GM21423 (cell line): Measurements from ENCODE around the gene ADM2.
"Not testable (repeated sequence)": the region's sequence is repeated elsewhere in the genome, so short reads cannot be mapped to it uniquely, and the experiment has no call there.

Source experiments
- ATAC-seq: cut with Tn5 transposase; IDR thresholded peaks from one replicate; pipeline ENCODE4 v1.9.1; 2021; ENCODE audit warnings: mild to moderate bottlenecking, moderate library complexity; ENCODE audit not compliant: unreplicated experiment

Gene ADM2

DNA sequence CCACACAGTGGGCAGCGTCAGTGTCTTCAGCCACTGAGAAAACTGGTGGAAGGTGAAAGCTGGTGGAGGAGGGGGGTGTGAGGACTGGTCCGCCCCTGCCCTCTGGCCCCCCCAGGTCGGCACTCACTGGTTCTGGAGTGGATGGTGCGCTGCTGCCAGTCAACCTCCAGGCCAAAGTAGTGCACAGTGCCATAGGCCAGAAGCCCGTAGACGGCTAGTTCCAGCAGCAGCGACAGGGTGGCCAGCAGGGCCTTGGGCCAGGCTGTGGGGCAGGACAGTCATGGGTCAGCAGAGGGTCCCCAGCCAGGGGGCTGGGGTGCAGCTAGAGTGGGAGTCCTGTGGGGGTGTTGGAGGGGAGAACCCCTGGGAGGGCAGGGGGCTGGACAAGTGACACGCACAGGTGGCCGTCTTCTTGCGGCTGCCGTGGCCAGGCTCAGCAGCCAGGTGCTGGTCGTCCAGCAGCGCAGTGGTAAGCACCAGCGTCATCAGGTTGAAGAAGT is 24.0 kb downstream of the ADM2 start:
- ATAC-seq = no peak

- ATAC-seq = no peak
These were observed 24.6 kb downstream of the ADM2 start for GRCh38 chr22:50505776-50506610.

GRCh38 chr22:50506611-50507420 is 25.5 kb downstream of the ADM2 start:
- ATAC-seq = no peak

DNA sequence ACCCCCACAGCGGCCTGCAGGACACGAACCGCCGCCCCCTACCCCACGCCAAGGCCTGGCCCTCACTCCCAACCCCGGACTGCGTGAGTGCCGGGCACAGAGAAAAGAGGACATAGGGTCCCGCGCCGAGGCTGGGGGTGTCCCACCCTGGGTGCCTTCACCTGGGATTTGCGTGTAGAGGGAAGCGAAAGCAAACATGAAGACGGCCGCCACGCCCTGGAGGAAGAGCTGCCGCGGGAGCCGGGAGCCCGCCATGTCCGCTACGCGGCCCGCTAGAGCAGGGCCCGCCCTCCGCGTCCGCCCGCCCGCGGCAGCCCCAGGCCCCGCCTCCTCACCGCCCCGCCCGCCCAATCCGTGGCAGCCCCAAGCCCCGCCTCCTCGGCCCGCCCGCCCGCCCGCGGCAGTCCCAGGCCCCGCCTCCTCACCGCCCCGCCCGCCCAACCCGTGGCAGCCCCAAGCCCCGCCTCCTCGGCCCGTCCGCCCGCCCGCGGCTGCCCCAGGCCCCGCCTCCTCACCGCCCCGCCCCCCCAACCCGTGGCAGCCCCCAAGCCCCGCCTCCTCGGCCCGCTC is 26.2 kb downstream of the ADM2 start, which contains the start of gene LMF2:
Gene LMF2 (minus strand): TSS at position 282 of the 570 bp plus-strand sequence. CDS start 27 bp downstream, at position 255.
- peak; percentile 60 for ATAC-seq

GRCh38 chr22:50507991-50508884 is 26.9 kb downstream of the ADM2 start, which contains the start of gene NCAPH2:
TSS of gene NCAPH2 (plus strand) at chr22:50508224. CDS start at chr22:50508338, 114 bp downstream.
- ATAC-seq = peak; percentile 63

- ATAC-seq = no peak
These were observed 27.6 kb downstream of the ADM2 start for GRCh38 chr22:50508897-50509296.

- ATAC-seq = no peak
These were observed 31.8 kb downstream of the ADM2 start for GRCh38 chr22:50513175-50513574.

GRCh38 chr22:50516068-50516467 is 34.7 kb downstream of the ADM2 start:
- no peak for ATAC-seq

GRCh38 chr22:50516891-50517290 is 35.5 kb downstream of the ADM2 start:
- no peak for ATAC-seq

GRCh38 chr22:50517495-50518260 is 36.3 kb downstream of the ADM2 start:
- ATAC-seq = no peak

DNA sequence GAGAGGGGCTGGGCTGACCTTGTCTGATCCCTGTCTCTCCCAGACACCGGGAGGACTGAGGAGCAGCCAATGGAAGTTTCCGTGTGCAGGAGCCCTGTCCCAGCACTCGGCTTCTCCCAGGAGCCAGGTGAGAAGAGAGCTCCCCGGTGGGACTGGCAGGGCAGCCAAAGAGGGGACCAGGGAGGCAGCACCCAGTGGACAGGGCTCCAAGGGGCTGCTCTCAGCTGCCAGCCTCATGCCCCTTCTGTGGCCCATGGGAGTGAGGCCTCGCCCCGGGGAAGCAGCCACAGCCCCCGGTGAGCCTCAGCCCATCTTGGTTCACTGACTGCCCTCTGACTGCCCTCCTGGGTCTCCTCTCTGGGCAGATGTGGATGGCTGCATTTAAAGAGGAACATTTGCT is 37.3 kb downstream of the ADM2 start:
- ATAC-seq = no peak

- ATAC-seq = no peak
These were observed 37.8 kb downstream of the ADM2 start for GRCh38 chr22:50519151-50519550.

DNA sequence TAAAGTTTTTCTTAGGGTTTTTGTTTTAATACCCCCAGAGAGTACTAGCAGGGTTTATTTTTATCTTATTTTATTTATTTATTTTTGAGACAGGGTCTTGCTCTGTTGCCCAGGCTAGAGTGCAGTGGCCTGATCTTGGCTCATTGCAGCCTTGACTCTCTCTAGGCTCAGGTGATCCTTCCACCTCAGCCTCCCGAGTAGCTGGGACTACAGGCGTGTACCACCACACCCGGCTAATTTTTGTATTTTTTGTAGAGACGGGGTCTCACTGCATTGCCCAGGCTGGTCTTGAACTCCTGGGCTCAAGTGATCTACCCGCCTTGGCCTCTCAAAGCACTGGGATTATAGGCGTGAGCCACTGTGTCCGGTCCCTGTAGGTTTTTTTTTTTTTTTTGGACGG is 38.8 kb downstream of the ADM2 start:
- not testable (repeated sequence) for ATAC-seq

- no peak for ATAC-seq
These were observed 39.6 kb downstream of the ADM2 start for GRCh38 chr22:50520826-50521453.

DNA sequence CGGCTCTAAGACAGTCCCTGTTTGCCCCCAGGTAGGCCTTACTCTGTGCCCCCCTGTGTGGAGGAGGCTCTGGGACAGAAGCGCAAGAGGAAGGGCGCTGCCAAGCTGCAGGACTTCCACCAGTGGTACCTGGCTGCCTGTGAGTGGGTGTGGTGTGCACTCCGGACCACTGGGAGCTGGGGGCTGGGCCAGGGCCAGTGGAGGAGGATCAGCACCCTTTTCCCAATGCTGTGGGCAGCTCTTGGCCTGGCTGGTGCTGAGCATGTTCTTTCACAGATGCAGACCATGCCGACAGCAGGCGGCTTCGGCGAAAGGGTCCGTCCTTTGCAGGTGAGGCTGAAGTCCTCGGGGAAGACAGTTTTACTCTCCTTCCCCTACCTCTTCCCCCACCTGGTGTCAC is 40.4 kb downstream of the ADM2 start:
- ATAC-seq = no peak

GRCh38 chr22:50522208-50522805 is 41.0 kb downstream of the ADM2 start:
- ATAC-seq = no peak

- no peak for ATAC-seq
These were observed 41.6 kb downstream of the ADM2 start for GRCh38 chr22:50522806-50523438.

DNA sequence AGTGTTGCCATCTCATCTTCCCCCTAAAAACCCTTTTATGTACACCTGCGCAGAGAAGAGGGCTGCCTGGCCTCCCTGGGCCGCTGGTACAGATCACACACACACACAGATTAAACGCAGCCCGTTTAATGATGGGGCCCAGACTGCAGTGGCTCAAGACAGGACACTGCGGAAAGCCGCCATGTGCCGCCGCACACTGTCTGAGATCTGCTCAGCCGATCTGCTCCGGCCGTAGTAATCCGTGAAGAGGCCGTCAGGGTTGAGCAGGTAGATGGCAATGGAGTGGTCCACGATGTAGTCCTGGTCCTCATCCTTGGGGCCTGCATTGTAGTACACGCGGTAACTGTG is 42.1 kb downstream of the ADM2 start:
- ATAC-seq = no peak
